Stimulated activated effector memory CD8-positive, alpha-beta T cell treated with anti-CD3 and anti-CD28 coated beads, Interleukin-12 subunit alpha, Interleukin-12 subunit beta, amount 100 ng/mL, for 72 hours (primary cell): ENCODE data around the gene PANK1.

Source experiments
- ATAC-seq: fragments of 150-1000 bp; cut with Tn5 transposase; 2 replicates; pipeline ENCODE4 v1.10.0; 2021
- DNase-seq, 2 donors: peaks; one replicate each; pipeline ENCODE4 v3.0.0; 2021 to 2022; ENCODE audit warnings: low spot score in 2 of 2
- H3K27ac Mint-ChIP-seq: one replicate; pipeline ENCODE4 v1.8.0; 2022; ENCODE audit warnings: mild to moderate bottlenecking, mixed read lengths
- H3K36me3 Mint-ChIP-seq: one replicate; pipeline ENCODE4 v1.8.0; 2022; ENCODE audit warnings: mild to moderate bottlenecking, mixed read lengths
- H3K4me1 Mint-ChIP-seq: one replicate; pipeline ENCODE4 v1.8.0; 2022; ENCODE audit warnings: mixed read lengths
- H3K4me3 Mint-ChIP-seq: one replicate; pipeline ENCODE4 v1.8.0; 2022; ENCODE audit warnings: mild to moderate bottlenecking, mixed read lengths
- H3K9me3 Mint-ChIP-seq: one replicate; pipeline ENCODE4 v1.8.0; 2022; ENCODE audit warnings: mixed read lengths

Gene PANK1

DNA sequence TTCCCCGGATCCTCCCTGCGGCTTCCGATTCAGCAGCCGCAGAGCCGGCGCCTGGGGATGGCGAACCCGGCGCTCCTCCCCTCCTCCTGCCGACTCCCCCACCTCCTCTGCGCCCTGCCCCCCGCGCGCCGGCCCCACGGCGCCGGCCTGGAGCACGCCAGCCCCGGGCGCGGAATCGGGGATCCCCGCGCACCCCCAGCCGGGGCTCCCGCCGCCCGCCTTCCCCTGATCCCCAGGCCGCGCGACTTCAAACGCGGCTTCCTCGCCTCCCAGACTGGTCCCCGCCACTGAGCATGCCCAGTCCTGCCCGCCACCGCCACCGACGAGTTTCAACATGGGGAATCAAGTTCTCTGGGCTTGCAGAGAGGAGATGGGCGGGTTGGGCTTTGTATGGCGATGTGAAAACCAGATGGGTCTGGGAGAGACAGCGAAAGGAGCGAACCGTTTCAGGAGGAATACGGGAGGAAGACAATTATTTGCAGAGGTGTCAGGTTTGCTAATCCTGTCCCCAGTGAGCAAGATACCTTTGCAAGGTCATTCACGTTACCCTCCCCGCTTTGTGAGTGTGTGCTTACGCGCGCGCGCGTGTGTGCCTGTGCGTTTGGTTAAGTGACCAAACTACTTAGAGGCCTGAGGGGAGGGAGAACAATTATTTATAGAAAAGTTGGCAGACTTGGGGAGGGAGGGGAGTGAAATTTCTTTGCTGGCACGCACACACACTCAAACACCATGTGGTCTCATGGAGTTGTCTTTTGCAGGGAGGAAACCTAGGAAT, at the start of gene PANK1:
Gene PANK1, minus strand, starts transcription at position 276 of the 775 bp plus-strand sequence. CDS start 351 bp downstream, outside the sequence.
- no peak within 1 kb of the TSS for H3K4me3 Mint-ChIP-seq

DNA sequence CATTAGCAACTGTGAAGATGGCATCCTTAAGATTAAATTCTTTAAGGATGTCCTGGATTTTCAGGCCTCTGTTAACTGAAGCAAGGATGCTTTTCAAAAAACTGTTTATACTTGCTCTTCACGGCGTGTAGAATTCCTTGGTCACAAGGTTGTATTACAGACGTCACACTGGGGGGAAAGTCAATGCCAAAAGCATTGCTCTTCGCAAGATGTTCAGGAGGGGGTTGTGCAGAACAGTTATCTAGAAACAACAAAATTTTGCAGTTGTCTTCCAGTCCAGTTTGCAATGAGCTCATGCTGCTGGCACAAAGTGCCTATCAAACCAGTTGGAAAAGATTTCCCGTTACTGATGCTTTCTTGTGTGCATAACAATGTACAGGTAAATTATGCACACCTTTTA, 48.1 kb upstream of the PANK1 start:
- no peak overlapping the region for H3K4me3 Mint-ChIP-seq
- no peak for ATAC-seq

More for the DNA sequence above, at the start of gene PANK1:
- DNase-seq (peak; percentile 54 to 88), ATAC-seq (peak; percentile 76)
- Mint-ChIP-seq H3K4me1 (peaks cover 8% of the 10 kb centered on the region), H3K27ac (peak within 1 kb of the TSS; percentile 46), H3K9me3 (no peaks in the 10 kb centered on the region), H3K36me3 (no peaks in the 10 kb centered on the region)

DNA sequence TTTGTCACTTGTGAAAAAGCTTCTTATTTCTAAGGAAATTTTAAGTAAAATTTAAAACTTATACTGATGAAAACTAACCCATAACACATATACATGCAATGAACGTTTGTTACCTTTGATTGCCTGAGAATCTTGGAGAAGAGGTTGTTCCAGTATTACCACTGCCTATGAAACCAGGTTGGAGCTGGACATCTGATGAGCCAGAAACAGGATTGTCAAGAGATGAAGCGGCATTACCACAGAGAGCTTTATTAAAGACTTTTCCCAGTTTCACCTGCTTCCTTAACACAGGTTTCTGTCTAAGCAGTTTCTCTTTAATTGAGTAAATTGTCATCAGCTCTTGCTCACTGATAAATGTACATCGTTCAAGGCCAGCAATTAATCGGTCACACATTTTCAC, 47.4 kb upstream of the PANK1 start:
- DNase-seq = no peak
- Mint-ChIP-seq H3K9me3 (no peaks in the 10 kb centered on the region), H3K4me3 (no peak overlapping the region), H3K36me3 (no peaks in the 10 kb centered on the region), H3K27ac (no peak overlapping the region), H3K4me1 (no peaks in the 10 kb centered on the region)
- ATAC-seq = no peak

More for the DNA sequence above, 48.1 kb upstream of the PANK1 start:
- Mint-ChIP-seq H3K36me3 (no peaks in the 10 kb centered on the region), H3K4me1 (no peaks in the 10 kb centered on the region), H3K9me3 (no peaks in the 10 kb centered on the region), H3K27ac (no peak overlapping the region)
- DNase-seq = no peak

DNA sequence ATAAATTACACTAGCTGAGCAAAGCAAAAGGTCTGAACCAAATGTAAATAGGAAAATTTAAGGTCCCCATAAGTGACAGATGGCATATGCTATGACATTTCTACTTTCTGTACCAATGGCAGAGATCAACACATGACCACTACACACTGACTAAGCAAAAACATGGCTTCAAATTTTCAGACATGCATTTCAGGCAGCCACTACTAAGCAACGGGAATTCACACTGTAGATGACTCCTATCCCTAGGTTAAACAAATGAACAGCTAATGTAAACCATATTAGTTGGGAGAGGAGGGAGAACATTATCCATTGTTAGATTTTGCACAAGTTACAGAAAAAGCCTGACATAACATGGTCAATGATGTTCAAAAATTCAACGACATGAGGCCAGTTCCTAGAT, 45.0 kb upstream of the PANK1 start:
- Mint-ChIP-seq H3K36me3 (no peaks in the 10 kb centered on the region), H3K4me1 (peaks cover 7% of the 10 kb centered on the region), H3K9me3 (no peaks in the 10 kb centered on the region), H3K27ac (no peak overlapping the region), H3K4me3 (no peak overlapping the region)
- DNase-seq (no peak), ATAC-seq (no peak)

DNA sequence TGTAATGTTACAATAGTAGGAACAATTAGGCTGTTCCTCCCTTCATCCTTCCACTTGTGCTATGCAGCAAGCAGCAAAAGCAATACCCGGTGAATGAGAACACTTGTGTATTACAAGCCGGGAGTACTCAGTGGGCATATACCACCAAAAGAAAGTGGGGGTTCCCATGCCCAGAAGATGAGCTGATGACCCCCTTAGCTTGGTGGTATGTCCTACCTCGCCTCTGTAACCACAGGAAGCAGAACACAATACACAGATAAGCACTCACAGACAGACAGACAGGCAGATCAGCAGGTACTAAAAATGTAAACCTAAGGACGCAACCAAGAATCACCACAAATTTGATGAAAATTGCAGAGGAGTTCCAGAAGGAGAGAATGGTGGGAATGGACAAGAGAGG, 40.9 kb upstream of the PANK1 start:
- no peak for DNase-seq
- no peaks in the 10 kb centered on the region for H3K9me3 Mint-ChIP-seq
- no peak for ATAC-seq
- no peak overlapping the region for H3K27ac Mint-ChIP-seq
- H3K4me3 Mint-ChIP-seq = no peak overlapping the region
- no peaks in the 10 kb centered on the region for H3K36me3 Mint-ChIP-seq
- H3K4me1 Mint-ChIP-seq = peaks cover 7% of the 10 kb centered on the region

DNA sequence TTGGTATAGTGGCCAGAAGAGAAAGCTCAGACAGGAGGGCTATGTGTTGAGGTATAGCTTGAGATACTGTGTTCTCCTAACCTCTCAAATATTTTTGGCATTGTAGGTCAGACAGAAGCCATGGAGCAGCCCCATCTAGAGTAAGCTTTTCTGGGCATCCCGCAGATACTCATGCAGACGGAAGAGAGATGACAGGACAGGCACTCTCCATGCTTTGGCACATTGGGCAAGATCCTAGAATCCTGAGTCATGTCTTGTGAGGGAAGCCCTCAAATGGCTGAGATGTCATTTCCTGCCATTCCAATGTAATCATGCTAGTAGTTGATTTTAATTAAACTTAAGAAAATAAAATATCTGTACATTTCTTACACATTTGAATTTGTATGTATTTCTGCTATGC, 39.6 kb upstream of the PANK1 start:
- DNase-seq (no peak), ATAC-seq (no peak)
- Mint-ChIP-seq H3K36me3 (no peaks in the 10 kb centered on the region), H3K4me1 (peaks cover 7% of the 10 kb centered on the region), H3K4me3 (no peak overlapping the region), H3K9me3 (no peaks in the 10 kb centered on the region), H3K27ac (no peak overlapping the region)

DNA sequence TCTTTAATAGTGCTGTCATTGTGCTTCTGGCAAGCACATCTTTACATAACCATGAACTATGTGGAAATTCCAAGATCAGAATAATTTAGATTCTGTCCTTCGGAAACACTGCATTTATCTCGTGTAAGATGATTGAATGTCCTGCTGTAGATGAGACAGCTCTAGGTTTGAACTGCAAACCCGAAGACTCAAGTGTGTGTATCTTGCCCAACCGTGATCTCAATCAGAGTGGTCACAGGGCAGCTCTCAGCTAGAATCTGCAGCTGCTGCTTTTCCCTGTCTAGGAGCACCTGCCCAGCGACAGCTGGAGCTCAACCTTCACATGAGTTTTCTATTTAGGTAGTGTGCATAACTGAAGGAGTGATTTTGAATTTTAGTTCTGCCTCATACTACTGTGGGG, 38.8 kb upstream of the PANK1 start:
- Mint-ChIP-seq H3K4me3 (no peak overlapping the region), H3K9me3 (no peaks in the 10 kb centered on the region), H3K4me1 (peaks cover 7% of the 10 kb centered on the region), H3K36me3 (no peaks in the 10 kb centered on the region), H3K27ac (no peak overlapping the region)
- DNase-seq = no peak
- ATAC-seq = no peak

DNA sequence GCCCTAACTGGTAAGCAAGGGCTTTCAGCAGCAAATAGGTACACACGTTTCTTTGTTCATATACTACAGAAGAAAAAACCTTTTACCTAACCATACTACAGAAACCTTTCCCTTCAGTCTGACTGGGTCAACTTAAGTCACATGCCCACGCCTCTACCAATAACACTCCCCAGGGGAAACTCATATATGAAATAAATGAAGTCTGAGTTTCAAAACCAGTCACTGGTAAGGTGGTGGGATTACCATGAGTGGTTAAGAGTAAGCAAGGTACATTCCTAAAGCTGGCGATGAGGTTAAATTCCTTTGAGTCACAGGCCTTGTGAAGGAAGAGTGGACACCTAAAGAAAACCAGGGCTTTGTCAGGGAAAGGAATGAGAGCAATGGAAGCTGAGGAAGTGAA, 34.9 kb upstream of the PANK1 start:
- no peaks in the 10 kb centered on the region for H3K9me3 Mint-ChIP-seq
- no peaks in the 10 kb centered on the region for H3K36me3 Mint-ChIP-seq
- ATAC-seq = peak; percentile 67

DNA sequence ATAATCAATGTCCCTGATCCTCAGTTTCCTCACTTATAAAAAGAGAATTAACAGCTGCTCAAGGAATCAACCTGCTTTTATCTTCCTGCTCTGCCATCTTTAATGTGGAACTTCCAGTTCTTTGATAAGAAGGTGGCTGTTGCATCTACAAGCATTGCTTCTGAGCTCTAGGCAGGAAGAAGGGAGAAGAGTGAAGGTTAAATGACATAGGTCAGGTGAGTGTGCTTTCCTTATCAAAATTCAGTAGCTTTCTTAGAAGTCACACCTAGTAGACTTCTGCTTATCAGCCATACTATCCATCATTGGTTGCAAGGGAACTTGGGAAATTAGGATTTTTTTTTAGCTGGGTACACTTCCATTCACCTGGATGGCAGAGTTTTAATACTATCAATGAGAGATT, 32.3 kb upstream of the PANK1 start:
- H3K27ac Mint-ChIP-seq = no peak overlapping the region
- no peaks in the 10 kb centered on the region for H3K9me3 Mint-ChIP-seq
- H3K4me1 Mint-ChIP-seq = no peaks in the 10 kb centered on the region
- ATAC-seq (no peak), DNase-seq (no peak)
- H3K4me3 Mint-ChIP-seq = no peak overlapping the region
- H3K36me3 Mint-ChIP-seq = no peaks in the 10 kb centered on the region

More for the DNA sequence above, 34.9 kb upstream of the PANK1 start:
- no peak for DNase-seq
- Mint-ChIP-seq H3K4me3 (no peak overlapping the region), H3K27ac (no peak overlapping the region), H3K4me1 (no peaks in the 10 kb centered on the region)

DNA sequence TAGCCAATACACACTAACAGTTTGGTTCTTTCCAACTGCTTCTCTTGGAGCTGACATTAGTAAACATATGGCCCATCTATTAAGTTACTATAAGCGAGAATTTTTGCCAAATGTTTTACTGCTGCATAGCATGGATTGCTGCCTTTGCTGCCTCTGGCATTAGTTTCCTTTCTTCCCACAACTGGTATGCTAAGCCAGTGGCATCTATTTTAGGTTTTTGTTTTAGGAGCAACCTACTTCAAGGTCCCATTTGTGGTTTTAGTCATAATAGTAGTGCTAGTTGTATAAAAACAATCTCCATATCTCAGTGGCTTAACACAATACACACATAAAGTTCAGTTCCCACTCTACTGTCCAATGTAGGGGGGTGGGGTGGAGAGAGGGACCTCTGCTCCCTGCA, 25.9 kb upstream of the PANK1 start:
- Mint-ChIP-seq H3K9me3 (no peaks in the 10 kb centered on the region), H3K27ac (no peak overlapping the region), H3K4me3 (no peak overlapping the region), H3K36me3 (no peaks in the 10 kb centered on the region), H3K4me1 (no peaks in the 10 kb centered on the region)
- DNase-seq (no peak), ATAC-seq (no peak)

DNA sequence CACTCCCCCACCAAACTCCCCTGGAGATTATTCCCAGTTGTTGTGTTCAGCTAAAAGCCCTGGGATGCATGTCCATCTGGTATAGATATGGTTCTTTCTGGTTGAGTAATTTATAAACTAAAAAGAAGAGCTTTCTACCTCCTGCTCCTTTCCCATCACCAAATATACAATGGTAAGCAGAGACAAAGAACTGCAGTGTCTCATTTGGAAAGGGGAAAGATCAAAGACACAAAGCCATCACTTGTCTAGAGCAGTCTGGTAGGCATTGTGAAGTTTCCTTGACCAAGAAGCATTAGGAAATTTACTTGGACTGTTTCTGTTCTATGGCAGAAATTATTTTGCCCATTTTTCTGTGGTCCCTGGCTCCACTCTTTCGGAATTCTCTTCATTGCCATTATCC, 24.9 kb upstream of the PANK1 start:
- no peaks in the 10 kb centered on the region for H3K9me3 Mint-ChIP-seq
- ATAC-seq = no peak
- no peak for DNase-seq
- H3K4me1 Mint-ChIP-seq = no peaks in the 10 kb centered on the region
- H3K36me3 Mint-ChIP-seq = no peaks in the 10 kb centered on the region
- H3K4me3 Mint-ChIP-seq = no peak overlapping the region
- no peak overlapping the region for H3K27ac Mint-ChIP-seq

DNA sequence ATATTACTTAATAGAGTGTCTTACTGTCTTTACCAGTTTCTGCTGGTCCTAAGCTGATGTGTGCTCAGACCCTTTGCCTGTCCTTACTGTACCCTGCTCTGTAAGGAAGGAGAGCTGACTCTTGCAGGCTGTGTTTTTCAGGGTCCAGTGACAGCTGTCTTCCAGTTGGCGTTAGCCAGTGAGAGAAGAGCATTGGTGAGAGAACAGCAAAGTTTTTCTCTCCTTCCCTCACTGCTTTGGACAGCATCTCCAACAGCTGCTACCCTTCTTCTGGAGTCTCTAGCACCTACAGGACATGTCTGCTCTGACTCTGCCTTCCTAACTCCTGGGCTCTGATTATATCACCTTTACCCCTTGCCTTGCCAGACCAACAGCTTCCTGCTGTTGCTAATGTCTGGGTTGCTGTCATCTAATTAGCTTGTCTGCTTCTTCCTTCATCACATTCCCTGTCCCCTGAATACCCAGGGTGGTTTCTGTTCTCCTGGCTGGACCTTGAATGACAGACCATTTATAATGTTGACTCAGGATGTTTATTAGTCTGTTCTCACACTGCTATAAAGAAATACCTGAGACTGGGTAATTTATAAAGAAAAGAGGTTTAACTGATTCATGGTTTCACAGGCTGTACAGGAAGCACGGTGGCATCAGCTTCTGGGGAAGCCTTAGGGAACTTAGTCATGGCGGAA, 23.5 kb upstream of the PANK1 start:
- ATAC-seq = no peak
- no peaks in the 10 kb centered on the region for H3K9me3 Mint-ChIP-seq

DNA sequence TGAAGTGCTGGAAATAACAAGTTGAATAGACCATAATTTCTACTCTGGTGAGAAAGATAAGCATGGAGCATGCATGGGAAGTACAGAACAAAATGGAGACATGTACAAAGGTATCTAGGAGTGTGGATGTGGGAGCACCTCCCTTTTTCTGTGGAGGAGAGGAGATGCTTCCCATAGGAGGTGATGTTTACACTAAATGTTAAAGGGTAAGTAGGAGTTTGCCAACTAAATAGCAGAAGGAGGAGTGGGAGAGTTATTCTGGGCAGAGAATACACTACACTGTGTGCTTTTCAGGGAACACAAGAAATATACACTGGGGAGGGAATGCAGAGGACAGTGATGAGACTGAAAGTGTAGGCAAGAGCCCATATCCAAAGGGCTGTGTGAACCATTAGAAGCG, 21.1 kb upstream of the PANK1 start:
- no peak overlapping the region for H3K4me3 Mint-ChIP-seq
- no peak overlapping the region for H3K27ac Mint-ChIP-seq
- DNase-seq (no peak), ATAC-seq (no peak)
- no peaks in the 10 kb centered on the region for H3K9me3 Mint-ChIP-seq
- no peaks in the 10 kb centered on the region for H3K36me3 Mint-ChIP-seq
- H3K4me1 Mint-ChIP-seq = no peaks in the 10 kb centered on the region

More for the DNA sequence above, 23.5 kb upstream of the PANK1 start:
- DNase-seq = no peak
- H3K27ac Mint-ChIP-seq = no peak overlapping the region
- no peaks in the 10 kb centered on the region for H3K36me3 Mint-ChIP-seq
- no peak overlapping the region for H3K4me3 Mint-ChIP-seq
- H3K4me1 Mint-ChIP-seq = no peaks in the 10 kb centered on the region

DNA sequence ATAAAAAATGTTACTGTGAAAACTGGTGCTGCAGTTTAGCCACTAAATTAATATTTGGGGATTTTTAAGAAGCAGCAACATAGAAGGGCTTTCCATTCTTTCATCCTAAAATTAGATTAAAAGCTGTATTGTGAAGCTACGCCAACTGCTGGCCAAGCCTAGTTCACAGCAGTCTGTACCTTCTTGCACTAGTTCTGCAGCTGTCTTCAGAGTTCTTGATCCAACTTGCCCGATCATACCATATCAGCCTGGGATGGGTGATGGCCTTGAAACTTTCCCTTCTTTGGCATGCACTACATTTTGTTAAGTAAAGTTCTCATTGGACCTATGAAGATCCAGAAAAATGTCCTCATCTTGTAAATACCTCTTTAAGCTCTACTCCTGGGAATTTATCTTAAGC, 20.3 kb upstream of the PANK1 start:
- no peak for ATAC-seq
- Mint-ChIP-seq H3K4me1 (no peaks in the 10 kb centered on the region), H3K27ac (no peak overlapping the region), H3K9me3 (no peaks in the 10 kb centered on the region), H3K36me3 (no peaks in the 10 kb centered on the region), H3K4me3 (no peak overlapping the region)
- no peak for DNase-seq

DNA sequence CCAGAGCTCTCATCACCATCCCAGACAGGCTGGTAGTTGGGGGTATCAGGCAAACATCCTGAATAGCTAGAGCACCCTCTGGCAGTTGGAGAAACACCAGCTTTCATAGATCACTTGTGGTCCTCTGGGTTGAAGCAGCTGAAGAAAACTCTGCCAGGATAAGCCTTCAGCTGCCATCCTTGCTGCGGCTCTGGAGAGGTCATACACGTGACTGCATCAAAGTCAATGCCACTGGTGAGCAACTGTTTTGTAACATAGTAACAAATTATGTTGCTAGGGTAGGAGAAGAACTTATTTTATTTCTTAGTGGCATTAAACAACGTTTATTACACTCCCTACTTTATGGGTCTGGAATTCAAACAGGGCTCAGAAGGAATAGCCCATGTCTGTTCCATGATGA, 19.2 kb upstream of the PANK1 start:
- no peaks in the 10 kb centered on the region for H3K9me3 Mint-ChIP-seq
- no peak for DNase-seq
- H3K4me1 Mint-ChIP-seq = no peaks in the 10 kb centered on the region
- H3K36me3 Mint-ChIP-seq = no peaks in the 10 kb centered on the region
- no peak overlapping the region for H3K4me3 Mint-ChIP-seq
- no peak overlapping the region for H3K27ac Mint-ChIP-seq
- no peak for ATAC-seq

DNA sequence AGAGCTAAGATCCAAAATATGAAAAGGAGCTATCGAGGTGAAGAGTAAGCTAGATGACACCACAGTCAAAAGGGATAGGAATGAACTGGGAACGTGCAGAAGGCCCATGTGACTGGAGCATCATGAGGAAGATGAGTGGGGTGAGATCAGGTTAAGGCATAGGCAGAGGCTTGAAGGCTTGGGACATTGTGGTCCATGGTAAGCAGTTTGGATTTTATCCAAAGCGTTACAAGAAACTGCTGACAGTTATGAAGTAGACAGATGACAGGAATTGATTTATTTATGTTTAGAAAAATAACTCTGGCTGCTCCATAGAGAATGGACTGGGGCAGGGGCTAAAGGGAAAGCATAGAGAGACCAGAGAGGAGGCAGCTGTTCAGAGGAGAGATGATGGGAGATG, 18.1 kb upstream of the PANK1 start:
- Mint-ChIP-seq H3K36me3 (no peaks in the 10 kb centered on the region), H3K9me3 (no peaks in the 10 kb centered on the region), H3K27ac (no peak overlapping the region), H3K4me3 (no peak overlapping the region), H3K4me1 (no peaks in the 10 kb centered on the region)
- ATAC-seq (no peak), DNase-seq (no peak)
